ACC112 (cell line): ENCODE measurements around the gene CASZ1.

Source experiments
- H2AFZ ChIP-seq: fragments of 200-600 bp; sonication (generic); one replicate; pipeline ENCODE4 v1.6.0; 2017; ENCODE audit warnings: antibody characterized with exemption, low read length; ENCODE audit not compliant: unreplicated experiment
- H3K27ac ChIP-seq: fragments of 200-600 bp; sonication (generic); 2 replicates; pipeline ENCODE4 v1.5.1; 2014; ENCODE audit warnings: low read depth, mild to moderate bottlenecking, antibody characterized with exemption, low read length, moderate library complexity
- H3K27me3 ChIP-seq: fragments of 200-600 bp; sonication (generic); 2 replicates; pipeline ENCODE4 v1.6.1; 2014; ENCODE audit warnings: mild to moderate bottlenecking, antibody characterized with exemption, low read length, moderate library complexity, mixed read lengths; ENCODE audit not compliant: insufficient read depth
- H3K36me3 ChIP-seq: fragments of 200-600 bp; sonication (generic); 2 replicates; pipeline ENCODE4 v1.6.1; 2016; ENCODE audit warnings: mild to moderate bottlenecking, antibody characterized with exemption, low read length, moderate library complexity, mixed read lengths; ENCODE audit not compliant: insufficient read depth
- H3K4me1 ChIP-seq: fragments of 200-600 bp; sonication (generic); one replicate; pipeline ENCODE4 v1.6.1; 2016; ENCODE audit warnings: low read length, mixed read lengths; ENCODE audit not compliant: insufficient read depth, unreplicated experiment, control insufficient read depth
- H3K4me3 ChIP-seq: fragments of 200-600 bp; sonication (generic); 2 replicates; pipeline ENCODE4 v1.5.1; 2014; ENCODE audit warnings: mild to moderate bottlenecking, low read depth, low read length
- H3K79me2 ChIP-seq: fragments of 200-600 bp; sonication (generic); one replicate; pipeline ENCODE4 v1.6.0; 2016; ENCODE audit warnings: low read length; ENCODE audit not compliant: control insufficient read depth, unreplicated experiment, insufficient read depth

CASZ1 gene

GRCh38 chr1:10637834-10638558 lies 158.4 kb downstream of the CASZ1 start:
- H3K4me3 ChIP-seq, result peak overlapping the region; percentile 68; the same call in 1 of the 2 replicates
- H2AFZ ChIP-seq, result peak overlapping the region; percentile 68
- H3K36me3 ChIP-seq, result no peaks in the 10 kb centered on the region
- H3K27me3 ChIP-seq, result peaks cover 12% of the 10 kb centered on the region; the same call in 1 of the 2 replicates
- no peaks in the 10 kb centered on the region for H3K79me2 ChIP-seq
- H3K4me1 ChIP-seq, result peaks cover 3% of the 10 kb centered on the region
- no peak overlapping the region for H3K27ac ChIP-seq

GRCh38 chr1:10637400-10637799 lies 159.0 kb downstream of the CASZ1 start:
- Histone ChIP-seq H3K27me3 (peaks cover 12% of the 10 kb centered on the region; the same call in 1 of the 2 replicates), H3K79me2 (no peaks in the 10 kb centered on the region), H3K4me3 (no peak overlapping the region), H2AFZ (no peak overlapping the region), H3K4me1 (peaks cover 3% of the 10 kb centered on the region), H3K27ac (no peak overlapping the region), H3K36me3 (no peaks in the 10 kb centered on the region)

GRCh38 chr1:10635992-10636391 lies 160.5 kb downstream of the CASZ1 start:
- no peaks in the 10 kb centered on the region for H3K36me3 ChIP-seq
- H2AFZ ChIP-seq, result no peak overlapping the region
- H3K4me1 ChIP-seq, result peaks cover 3% of the 10 kb centered on the region
- peaks cover 12% of the 10 kb centered on the region; the same call in 1 of the 2 replicates for H3K27me3 ChIP-seq
- H3K27ac ChIP-seq, result no peak overlapping the region
- no peak overlapping the region for H3K4me3 ChIP-seq
- no peaks in the 10 kb centered on the region for H3K79me2 ChIP-seq

- H3K27me3 ChIP-seq, result peaks cover 12% of the 10 kb centered on the region; the same call in 1 of the 2 replicates
- H3K36me3 ChIP-seq, result no peaks in the 10 kb centered on the region
- H2AFZ ChIP-seq, result no peak overlapping the region
- no peaks in the 10 kb centered on the region for H3K79me2 ChIP-seq
- H3K4me1 ChIP-seq, result peaks cover 3% of the 10 kb centered on the region
- no peak overlapping the region for H3K27ac ChIP-seq
- H3K4me3 ChIP-seq, result no peak overlapping the region
Measured at GRCh38 chr1:10635085-10635896, 161.2 kb downstream of the CASZ1 start.

GRCh38 chr1:10634428-10635084 lies 161.9 kb downstream of the CASZ1 start:
- H3K27ac ChIP-seq, result no peak overlapping the region
- peaks cover 3% of the 10 kb centered on the region for H3K4me1 ChIP-seq
- no peak overlapping the region for H2AFZ ChIP-seq
- no peak overlapping the region for H3K4me3 ChIP-seq
- H3K27me3 ChIP-seq, result peaks cover 10% of the 10 kb centered on the region; the same call in 1 of the 2 replicates
- H3K79me2 ChIP-seq, result no peaks in the 10 kb centered on the region
- no peaks in the 10 kb centered on the region for H3K36me3 ChIP-seq

GRCh38 chr1:10634075-10634427 lies 162.4 kb downstream of the CASZ1 start:
- Histone ChIP-seq H3K79me2 (no peaks in the 10 kb centered on the region), H3K27ac (no peak overlapping the region), H3K27me3 (peaks cover 6% of the 10 kb centered on the region; the same call in 1 of the 2 replicates), H3K4me3 (no peak overlapping the region), H3K36me3 (no peaks in the 10 kb centered on the region), H2AFZ (no peak overlapping the region), H3K4me1 (peaks cover 3% of the 10 kb centered on the region)

- Histone ChIP-seq H3K27me3 (peaks cover 4% of the 10 kb centered on the region; the same call in 1 of the 2 replicates), H3K27ac (no peak overlapping the region), H3K4me3 (no peak overlapping the region), H3K4me1 (peaks cover 2% of the 10 kb centered on the region), H3K79me2 (no peaks in the 10 kb centered on the region), H3K36me3 (no peaks in the 10 kb centered on the region), H2AFZ (no peak overlapping the region)
Measured at GRCh38 chr1:10633416-10633815, 163.0 kb downstream of the CASZ1 start.

- H3K27ac ChIP-seq, result no peak overlapping the region
- H3K79me2 ChIP-seq, result no peaks in the 10 kb centered on the region
- H2AFZ ChIP-seq, result no peak overlapping the region
- no peaks in the 10 kb centered on the region for H3K27me3 ChIP-seq
- H3K36me3 ChIP-seq, result no peaks in the 10 kb centered on the region
- H3K4me1 ChIP-seq, result no peaks in the 10 kb centered on the region
- no peak overlapping the region for H3K4me3 ChIP-seq
Measured at GRCh38 chr1:10632691-10633090, 163.8 kb downstream of the CASZ1 start.

GRCh38 chr1:10631811-10632593 lies 164.4 kb downstream of the CASZ1 start:
- Histone ChIP-seq H3K4me3 (no peak overlapping the region), H2AFZ (no peak overlapping the region), H3K27me3 (no peaks in the 10 kb centered on the region), H3K36me3 (no peaks in the 10 kb centered on the region), H3K79me2 (no peaks in the 10 kb centered on the region), H3K27ac (no peak overlapping the region), H3K4me1 (no peaks in the 10 kb centered on the region)
